HG03175 (cell line): ENCODE data around the gene GALK1.

ENCODE experiments used
- ATAC-seq: cut with Tn5 transposase; IDR thresholded peaks from one replicate; pipeline ENCODE4 v1.9.1; 2021; ENCODE audit warnings: mild to moderate bottlenecking, moderate library complexity; ENCODE audit not compliant: unreplicated experiment

Gene GALK1

GRCh38 chr17:75729351-75729750, 35.6 kb downstream of the GALK1 start:
- ATAC-seq, result no peak

- ATAC-seq, result no peak
Observed at GRCh38 chr17:75727391-75727790, 37.6 kb downstream of the GALK1 start.

- ATAC-seq, result no peak
Observed at GRCh38 chr17:75725504-75725903, 39.5 kb downstream of the GALK1 start.

GRCh38 chr17:75724016-75725003, 40.7 kb downstream of the GALK1 start:
- no peak for ATAC-seq

GRCh38 chr17:75723171-75723930, 41.6 kb downstream of the GALK1 start:
- no peak for ATAC-seq

- no peak for ATAC-seq
Observed at GRCh38 chr17:75722542-75723095, 42.4 kb downstream of the GALK1 start.

GRCh38 chr17:75722076-75722475, 42.9 kb downstream of the GALK1 start:
- no peak for ATAC-seq

- ATAC-seq, result no peak
Observed at GRCh38 chr17:75721463-75722011, 43.5 kb downstream of the GALK1 start.

- ATAC-seq, result no peak
Observed at GRCh38 chr17:75720656-75721462, 44.1 kb downstream of the GALK1 start, which contains the start of gene ITGB4. ITGB4 (plus strand) TSS chr17:75721459; CDS start chr17:75724704, 3,245 bp downstream.

- no peak for ATAC-seq
Observed at GRCh38 chr17:75719732-75720131, 45.3 kb downstream of the GALK1 start.

GRCh38 chr17:75712446-75712845, 52.5 kb downstream of the GALK1 start:
- ATAC-seq, result no peak
